ENCODE results near the gene CLNK.
"Not testable (repeated sequence)": the region's sequence is repeated elsewhere in the genome, so short reads cannot be mapped to it uniquely, and the experiment has no call there.

Gene CLNK

DNA sequence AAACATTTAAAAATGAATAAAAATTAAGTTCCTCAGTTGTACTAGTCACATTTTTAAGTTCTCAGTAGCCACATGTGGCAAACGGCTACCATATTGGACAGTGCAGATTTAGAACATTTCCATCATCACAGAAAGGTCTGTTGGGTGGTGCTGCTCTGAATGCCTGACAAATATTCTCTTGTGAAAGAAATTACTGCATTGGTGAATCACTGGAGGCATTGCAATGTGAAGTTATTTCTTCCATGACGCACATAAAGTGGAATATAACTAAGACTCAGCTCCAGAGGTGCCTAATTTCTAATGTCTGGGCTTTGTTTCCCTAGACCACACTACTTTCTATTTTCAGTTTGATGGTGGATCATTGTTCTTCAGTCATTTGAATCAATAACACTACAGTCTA is 44.9 kb downstream of the CLNK start:
- DNase-seq (no peak), ATAC-seq (replicated peaks) (no peak)
- no peak overlapping the region for H3K27ac Mint-ChIP-seq
- no peaks in the 10 kb centered on the region for H3K36me3 Mint-ChIP-seq (ENCODE audit: insufficient read depth)
- H3K27me3 Mint-ChIP-seq = peaks cover 0 to 7% of the 10 kb centered on the region in 2 donors
- no peaks in the 10 kb centered on the region for H3K9me3 Mint-ChIP-seq
- H3K4me3 Mint-ChIP-seq = no peak overlapping the region
- peaks cover 0 to 3% of the 10 kb centered on the region in 2 donors for H3K4me1 Mint-ChIP-seq (ENCODE audit: low read depth in 2 of 2)

- ATAC-seq (replicated peaks) (no peak), DNase-seq (no peak)
- Mint-ChIP-seq H3K36me3 (ENCODE audit: insufficient read depth) (no peaks in the 10 kb centered on the region), H3K4me1 (ENCODE audit: low read depth in 2 of 2) (peaks cover 0 to 3% of the 10 kb centered on the region in 2 donors), H3K27ac (no peak overlapping the region), H3K9me3 (no peaks in the 10 kb centered on the region), H3K4me3 (no peak overlapping the region), H3K27me3 (peaks cover 0 to 7% of the 10 kb centered on the region in 2 donors)
Measured at GRCh38 chr4:10639100-10639499, 45.5 kb downstream of the CLNK start.

DNA sequence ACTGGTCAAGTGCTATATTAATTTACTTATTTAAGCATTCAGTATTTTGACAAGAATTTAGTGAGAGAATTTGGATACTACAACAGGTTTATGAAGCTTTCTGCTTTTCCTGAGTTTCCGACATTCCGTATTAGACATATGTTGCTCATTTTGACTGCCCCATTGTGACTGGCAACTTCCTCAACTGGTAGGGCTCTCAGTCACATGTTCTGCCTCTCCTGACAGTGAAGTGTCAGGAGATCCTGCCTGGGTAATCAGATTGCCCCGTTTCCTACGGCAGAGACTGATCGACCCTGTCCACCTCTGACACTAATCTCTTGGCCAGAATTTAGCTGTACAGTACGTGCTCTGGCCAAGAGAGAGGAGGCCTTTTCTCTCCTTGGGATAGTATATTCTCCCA is 49.5 kb downstream of the CLNK start:
- Mint-ChIP-seq H3K27me3 (peaks cover 0 to 16% of the 10 kb centered on the region in 2 donors), H3K4me1 (ENCODE audit: low read depth in 2 of 2) (no peaks in the 10 kb centered on the region), H3K36me3 (ENCODE audit: insufficient read depth) (no peaks in the 10 kb centered on the region), H3K4me3 (no peak overlapping the region), H3K27ac (no peak overlapping the region), H3K9me3 (no peaks in the 10 kb centered on the region)
- ATAC-seq (replicated peaks) (no peak), DNase-seq (no peak)

- ATAC-seq (replicated peaks) (peak; percentile 36), DNase-seq (no peak)
- Mint-ChIP-seq H3K27ac (no peak overlapping the region), H3K4me1 (ENCODE audit: low read depth in 2 of 2) (peaks cover 0 to 2% of the 10 kb centered on the region in 2 donors), H3K36me3 (ENCODE audit: insufficient read depth) (no peaks in the 10 kb centered on the region), H3K27me3 (peaks cover 0 to 16% of the 10 kb centered on the region in 2 donors), H3K4me3 (no peak overlapping the region), H3K9me3 (no peaks in the 10 kb centered on the region)
Measured at GRCh38 chr4:10629394-10629793, 55.2 kb downstream of the CLNK start.

- Mint-ChIP-seq H3K4me3 (no peak overlapping the region), H3K4me1 (ENCODE audit: low read depth in 2 of 2) (peaks cover 0 to 2% of the 10 kb centered on the region in 2 donors), H3K9me3 (no peaks in the 10 kb centered on the region), H3K27me3 (no peaks in the 10 kb centered on the region), H3K27ac (no peak overlapping the region), H3K36me3 (ENCODE audit: insufficient read depth) (no peaks in the 10 kb centered on the region)
- ATAC-seq (replicated peaks) (no peak), DNase-seq (no peak)
Measured at GRCh38 chr4:10625131-10625530, 59.4 kb downstream of the CLNK start.

- DNase-seq = no peak
- Mint-ChIP-seq H3K4me1 (ENCODE audit: low read depth in 2 of 2) (no peaks in the 10 kb centered on the region), H3K27ac (no peak overlapping the region), H3K9me3 (no peaks in the 10 kb centered on the region), H3K36me3 (ENCODE audit: insufficient read depth) (no peaks in the 10 kb centered on the region), H3K27me3 (peaks cover 0 to 7% of the 10 kb centered on the region in 2 donors), H3K4me3 (no peak overlapping the region)
- ATAC-seq (replicated peaks) = no peak
Measured at GRCh38 chr4:10623862-10624261, 60.7 kb downstream of the CLNK start.

- H3K4me3 Mint-ChIP-seq = no peak overlapping the region
- H3K27ac Mint-ChIP-seq = no peak overlapping the region
- no peaks in the 10 kb centered on the region for H3K9me3 Mint-ChIP-seq
- H3K36me3 Mint-ChIP-seq (ENCODE audit: insufficient read depth) = no peaks in the 10 kb centered on the region
- peaks cover 0 to 2% of the 10 kb centered on the region in 2 donors for H3K4me1 Mint-ChIP-seq (ENCODE audit: low read depth in 2 of 2)
- no peak for ATAC-seq (replicated peaks)
- no peak for DNase-seq
- peaks cover 0 to 7% of the 10 kb centered on the region in 2 donors for H3K27me3 Mint-ChIP-seq
Measured at GRCh38 chr4:10623241-10623640, 61.3 kb downstream of the CLNK start.

DNA sequence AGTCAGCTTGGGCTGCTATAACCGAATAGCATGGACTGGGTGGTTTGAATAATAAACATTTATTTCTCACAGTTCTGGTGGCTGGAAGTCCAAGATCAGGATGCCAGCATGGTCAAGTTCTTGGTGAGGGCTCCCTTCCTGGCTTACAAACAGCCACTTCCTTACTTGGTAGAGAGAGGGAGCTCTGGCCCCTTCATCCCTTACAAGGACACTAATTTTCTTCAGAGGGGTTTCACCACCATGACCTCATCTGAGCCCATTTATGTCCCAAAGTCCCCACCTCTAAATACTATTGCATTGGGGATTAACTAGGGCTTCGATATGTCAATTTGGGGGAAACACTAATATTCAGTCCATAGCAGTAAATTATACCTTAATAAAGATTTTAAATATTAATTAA is 61.8 kb downstream of the CLNK start:
- H3K36me3 Mint-ChIP-seq (ENCODE audit: insufficient read depth) = no peaks in the 10 kb centered on the region
- H3K27ac Mint-ChIP-seq = no peak overlapping the region
- H3K4me1 Mint-ChIP-seq (ENCODE audit: low read depth in 2 of 2) = peaks cover 0 to 2% of the 10 kb centered on the region in 2 donors
- DNase-seq (no peak), ATAC-seq (replicated peaks) (no peak)
- H3K4me3 Mint-ChIP-seq = no peak overlapping the region
- no peaks in the 10 kb centered on the region for H3K9me3 Mint-ChIP-seq
- peaks cover 0 to 7% of the 10 kb centered on the region in 2 donors for H3K27me3 Mint-ChIP-seq

DNA sequence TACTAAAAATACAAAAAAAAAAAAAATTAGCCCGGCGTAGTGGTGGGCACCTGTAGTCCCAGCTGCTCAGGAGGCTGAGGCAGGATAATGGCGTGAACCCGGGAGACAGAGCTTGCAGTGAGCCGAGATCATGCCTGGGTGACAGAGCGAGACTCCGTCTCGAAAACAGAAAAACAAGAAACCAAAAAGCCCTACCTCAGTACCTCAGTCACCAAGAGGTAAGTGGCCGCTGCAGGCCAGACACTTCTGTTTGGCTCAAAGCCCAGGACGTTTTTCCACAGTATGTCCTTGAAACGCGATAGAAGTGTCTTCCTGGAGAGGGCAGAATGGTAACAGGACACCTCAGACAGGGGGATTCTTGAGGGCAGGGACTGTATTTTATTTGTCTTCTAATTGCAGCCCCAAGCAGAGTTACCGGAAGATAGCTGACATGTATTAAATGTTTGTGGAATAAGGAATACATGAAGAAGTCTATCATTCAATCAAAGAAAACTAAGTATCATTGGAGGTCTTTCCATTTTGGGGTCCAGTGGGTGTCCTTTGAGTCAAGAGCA is 63.6 kb downstream of the CLNK start:
- no peak for DNase-seq
- ATAC-seq (replicated peaks) = no peak
- Mint-ChIP-seq H3K4me3 (no peak overlapping the region), H3K27ac (no peak overlapping the region), H3K36me3 (ENCODE audit: insufficient read depth) (no peaks in the 10 kb centered on the region), H3K9me3 (no peaks in the 10 kb centered on the region), H3K27me3 (peaks cover 0 to 13% of the 10 kb centered on the region in 2 donors), H3K4me1 (ENCODE audit: low read depth in 2 of 2) (peaks cover 0 to 2% of the 10 kb centered on the region in 2 donors)

- H3K4me3 Mint-ChIP-seq = no peak overlapping the region
- H3K9me3 Mint-ChIP-seq = no peaks in the 10 kb centered on the region
- no peaks in the 10 kb centered on the region for H3K36me3 Mint-ChIP-seq (ENCODE audit: insufficient read depth)
- H3K27me3 Mint-ChIP-seq = peaks cover 2 to 13% of the 10 kb centered on the region in 2 donors
- H3K4me1 Mint-ChIP-seq (ENCODE audit: low read depth in 2 of 2) = peaks cover 0 to 2% of the 10 kb centered on the region in 2 donors
- no peak for DNase-seq
- H3K27ac Mint-ChIP-seq = no peak overlapping the region
- ATAC-seq (replicated peaks) = no peak
Measured at GRCh38 chr4:10619855-10620254, 64.7 kb downstream of the CLNK start.

DNA sequence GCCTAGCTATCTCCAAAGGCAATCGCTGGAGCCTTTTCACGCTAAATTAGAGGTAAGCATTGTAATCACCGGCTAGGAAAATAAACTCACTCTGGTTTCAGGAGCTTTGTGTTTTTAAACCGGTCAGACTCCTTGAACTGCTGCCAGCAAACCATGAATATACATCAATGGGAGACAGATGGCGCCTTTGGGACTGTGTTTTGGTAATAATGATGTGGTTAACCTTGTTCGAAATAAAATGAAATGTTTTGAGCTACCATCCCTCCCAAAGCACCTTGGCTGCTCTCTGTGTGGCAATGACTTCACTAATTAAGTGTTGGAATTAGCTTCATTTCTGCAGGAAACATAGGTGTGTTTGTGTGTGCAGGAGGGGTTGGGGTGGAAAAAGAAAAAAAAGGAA is 65.3 kb downstream of the CLNK start:
- Mint-ChIP-seq H3K36me3 (ENCODE audit: insufficient read depth) (no peaks in the 10 kb centered on the region), H3K27me3 (peaks cover 9 to 13% of the 10 kb centered on the region in 2 donors), H3K27ac (no peak overlapping the region), H3K4me1 (ENCODE audit: low read depth in 2 of 2) (peaks cover 0 to 2% of the 10 kb centered on the region in 2 donors), H3K4me3 (no peak overlapping the region), H3K9me3 (no peaks in the 10 kb centered on the region)
- ATAC-seq (replicated peaks) (no peak), DNase-seq (no peak)

DNA sequence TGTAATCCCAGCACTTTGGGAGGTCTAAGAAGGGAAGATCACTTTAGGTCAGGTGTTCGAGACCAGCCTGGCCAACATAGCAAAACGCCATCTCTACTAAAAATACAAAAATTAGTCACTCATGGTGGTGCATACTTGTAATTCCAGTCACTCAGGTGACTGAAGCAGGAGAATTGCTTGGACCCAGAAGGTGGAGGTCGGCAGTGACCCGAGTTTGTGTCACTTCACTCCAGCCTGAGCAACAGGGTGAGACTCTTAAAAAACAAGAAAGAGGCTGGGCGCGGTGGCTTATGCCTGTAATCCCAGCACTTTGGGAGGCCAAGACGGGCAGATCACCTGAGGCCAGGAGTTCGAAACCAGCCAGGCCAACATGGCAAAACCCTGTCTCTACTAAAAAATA is 69.6 kb downstream of the CLNK start:
- not testable (repeated sequence) for H3K4me3 Mint-ChIP-seq; H3K36me3 Mint-ChIP-seq (ENCODE audit: insufficient read depth); H3K4me1 Mint-ChIP-seq (ENCODE audit: low read depth in 2 of 2); H3K9me3 Mint-ChIP-seq; DNase-seq; H3K27ac Mint-ChIP-seq; ATAC-seq (replicated peaks)
- H3K27me3 Mint-ChIP-seq = peaks cover 9 to 13% of the 10 kb centered on the region in 2 donors

DNA sequence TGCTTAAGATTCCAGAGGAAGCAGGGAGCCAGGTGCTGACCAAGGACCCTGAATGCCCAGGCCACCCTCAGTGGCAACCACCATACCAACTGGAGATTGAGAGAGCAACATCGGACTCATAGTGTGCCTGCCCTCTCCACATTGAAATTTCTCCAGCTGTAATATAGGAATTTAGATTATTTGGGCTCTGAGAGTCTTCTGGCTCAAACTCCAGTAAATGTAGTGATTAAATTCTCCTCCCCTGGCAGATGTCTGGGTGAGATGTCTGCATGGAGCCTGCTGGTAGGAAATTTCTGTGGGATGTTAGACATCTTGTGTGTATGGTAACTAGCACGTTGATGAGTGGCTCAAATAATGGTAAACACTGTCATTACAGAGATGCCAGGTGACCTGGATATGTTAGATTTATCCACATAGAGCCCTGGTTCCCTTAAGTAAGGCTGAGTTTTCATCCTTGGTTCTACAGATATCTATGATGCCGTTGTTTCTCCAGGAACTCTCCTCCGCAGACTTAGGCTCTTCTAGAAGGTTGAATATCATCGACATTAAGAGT is 70.6 kb downstream of the CLNK start:
- peaks cover 0 to 2% of the 10 kb centered on the region in 2 donors for H3K4me1 Mint-ChIP-seq (ENCODE audit: low read depth in 2 of 2)
- no peaks in the 10 kb centered on the region for H3K36me3 Mint-ChIP-seq (ENCODE audit: insufficient read depth)
- H3K27ac Mint-ChIP-seq = no peak overlapping the region
- DNase-seq (no peak), ATAC-seq (replicated peaks) (no peak)
- no peaks in the 10 kb centered on the region for H3K9me3 Mint-ChIP-seq
- H3K27me3 Mint-ChIP-seq = peaks cover 6 to 9% of the 10 kb centered on the region in 2 donors
- H3K4me3 Mint-ChIP-seq = no peak overlapping the region

- Mint-ChIP-seq H3K4me1 (ENCODE audit: low read depth in 2 of 2) (no peaks in the 10 kb centered on the region), H3K9me3 (no peaks in the 10 kb centered on the region), H3K27ac (no peak overlapping the region), H3K36me3 (ENCODE audit: insufficient read depth) (no peaks in the 10 kb centered on the region), H3K27me3 (peaks cover 6 to 9% of the 10 kb centered on the region in 2 donors), H3K4me3 (no peak overlapping the region)
- DNase-seq (no peak), ATAC-seq (replicated peaks) (no peak)
Measured at GRCh38 chr4:10612476-10612875, 72.1 kb downstream of the CLNK start.
